ENCODE results near the gene IL1RAPL1.

DNA sequence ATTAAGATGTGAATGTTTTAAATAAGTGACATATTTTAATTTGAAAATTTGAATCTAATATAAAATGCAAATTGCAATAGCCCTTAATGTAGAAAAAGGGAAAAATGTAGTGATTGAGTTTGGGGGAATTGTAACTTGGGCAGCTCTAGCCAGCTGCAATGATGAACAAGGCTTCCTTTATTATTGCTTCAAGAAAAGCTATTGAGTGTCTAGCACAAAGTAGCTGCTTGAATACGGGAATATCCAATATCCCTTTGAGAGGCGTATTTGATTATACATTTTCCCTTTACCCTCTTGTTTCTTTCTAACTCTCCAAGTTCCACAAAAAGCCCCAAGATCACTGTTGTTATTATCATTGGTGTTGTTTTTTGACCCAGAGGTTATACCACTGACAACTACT, 21.8 kb downstream of the IL1RAPL1 start:
- TF ChIP-seq CTCF (IDR thresholded peaks at IDR 0.05): no peak
- TF ChIP-seq EP300 (IDR thresholded peaks at IDR 0.05): no peak
- TF ChIP-seq POLR2A (IDR thresholded peaks at IDR 0.05): no peak

Data from tibial nerve (tissue), 4 donors.